ENCODE results near the gene PCDHA9. TPM values are rescaled to one million over a fixed set of nuclear protein-coding genes. Genes with fewer than 3 reads are reported as not detected.
"Not testable (repeated sequence)": the region's sequence is repeated elsewhere in the genome, so short reads cannot be mapped to it uniquely, and the experiment has no call there.

The PCDHA9 gene
- total and polyA plus RNA-seq, 10 of the 15 experiments (the other 5 are each of a cell fraction or from before 2014, with no cell fraction given) = 0.01 to 0.06 (median 0.03) TPM; not detected in 7

DNA sequence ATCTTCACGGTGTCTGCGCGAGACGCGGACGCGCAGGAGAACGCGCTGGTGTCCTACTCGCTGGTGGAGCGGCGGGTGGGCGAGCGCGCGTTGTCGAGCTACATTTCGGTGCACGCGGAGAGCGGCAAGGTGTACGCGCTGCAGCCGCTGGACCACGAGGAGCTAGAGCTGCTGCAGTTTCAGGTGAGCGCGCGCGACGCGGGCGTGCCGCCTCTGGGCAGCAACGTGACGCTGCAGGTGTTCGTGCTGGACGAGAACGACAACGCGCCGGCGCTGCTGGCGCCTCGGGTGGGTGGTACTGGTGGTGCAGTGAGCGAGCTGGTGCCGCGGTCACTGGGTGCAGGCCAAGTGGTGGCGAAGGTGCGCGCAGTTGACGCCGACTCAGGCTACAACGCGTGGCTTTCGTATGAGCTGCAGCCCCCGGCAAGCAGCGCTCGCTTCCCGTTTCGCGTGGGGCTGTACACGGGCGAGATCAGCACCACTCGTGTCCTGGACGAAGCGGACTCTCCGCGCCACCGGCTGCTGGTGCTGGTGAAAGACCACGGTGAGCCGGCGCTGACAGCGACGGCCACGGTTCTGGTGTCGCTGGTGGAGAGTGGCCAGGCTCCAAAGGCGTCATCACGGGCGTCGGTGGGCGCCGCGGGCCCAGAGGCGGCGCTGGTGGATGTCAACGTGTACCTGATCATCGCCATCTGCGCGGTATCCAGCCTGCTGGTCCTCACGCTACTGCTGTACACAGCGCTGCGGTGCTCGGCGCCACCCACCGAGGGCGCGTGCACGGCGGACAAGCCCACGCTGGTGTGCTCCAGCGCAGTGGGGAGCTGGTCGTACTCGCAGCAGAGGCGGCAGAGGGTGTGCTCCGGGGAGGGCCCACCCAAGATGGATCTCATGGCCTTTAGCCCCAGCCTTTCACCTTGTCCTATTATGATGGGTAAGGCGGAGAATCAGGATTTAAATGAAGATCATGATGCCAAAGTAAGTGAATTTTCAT lies 18.4 kb upstream of the PCDHA9 start:
- DNase-seq (ENCODE audit: low read depth, low spot score); H3K36me3 ChIP-seq (ENCODE audit: control insufficient read depth in 2 of 2, insufficient read depth in 2 of 2, low read length in 1 of 2); H2AFZ ChIP-seq (ENCODE audit: control insufficient read depth, low read depth, low read length); intact Hi-C loops (cut with micrococcal nuclease; ENCODE audit: unreplicated experiment); BruUV-seq (replicated peaks); SMC1A ChIA-PET (ENCODE audit: uncharacterized antibody, unreplicated experiment); H3K79me2 ChIP-seq (ENCODE audit: control insufficient read depth, insufficient read depth, low read length); FAIRE-seq; H3K4me3 ChIP-seq; ATAC-seq; in situ Hi-C loops (cut with MboI); H3K27ac ChIP-seq (ENCODE audit: control insufficient read depth, insufficient read depth); H3K27me3 ChIP-seq (replicated peaks in 1 of 2; ENCODE audit: control insufficient read depth in 2 of 2, insufficient read depth in 2 of 2, low read length in 1 of 2); H4K20me1 ChIP-seq (ENCODE audit: control insufficient read depth, insufficient read depth); H3K9ac ChIP-seq (ENCODE audit: control insufficient read depth, insufficient read depth, low read length); H3K4me1 ChIP-seq (ENCODE audit: control insufficient read depth, insufficient read depth, low read length); POLR2A ChIA-PET; H3K4me2 ChIP-seq (ENCODE audit: control insufficient read depth, insufficient read depth); RAD21 ChIA-PET (ENCODE audit: unreplicated experiment); CTCF ChIA-PET; H3K9me3 ChIP-seq (replicated peaks; ENCODE audit: control insufficient read depth, insufficient read depth, low read length): not testable (repeated sequence)
- 92% methylated on average over 44 of the region's 106 CpGs for WGBS (ENCODE audit: insufficient coverage, insufficient replicate concordance, low lambda C conversion rate, missing lambda C conversion rate)
- TF ChIP-seq SRF (IDR thresholded peaks at IDR 0.05; ENCODE audit: low read depth in 2 of 2, low read length in 2 of 2) = peak in 1 of 2 experiments; percentile 81; a peak in 2 of 4 replicates

DNA sequence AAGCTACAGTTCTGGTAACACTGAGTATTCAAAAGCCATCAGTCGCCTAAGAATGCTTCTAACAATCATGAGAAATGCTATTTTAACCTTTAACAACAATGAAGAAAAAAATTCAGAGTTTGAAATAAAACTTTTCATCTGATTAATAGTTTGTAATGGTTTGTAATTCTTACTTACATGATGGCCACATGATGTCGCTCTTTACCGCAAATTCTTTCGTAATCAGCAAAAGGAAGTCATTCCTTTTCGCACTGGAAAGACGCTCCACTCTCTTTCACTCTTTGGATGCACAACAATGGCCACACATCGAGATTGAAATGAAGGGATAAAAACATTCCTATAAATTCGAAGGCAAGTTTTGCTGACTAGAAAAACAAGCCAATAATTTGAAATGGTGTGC lies 14.2 kb upstream of the PCDHA9 start, which contains the start of gene PCDHA7:
PCDHA7 (plus strand) TSS at position 277 of the 400 bp plus-strand sequence; CDS start at position 392, 115 bp downstream.
- DNase-seq (ENCODE audit: low read depth, low spot score) (no peak), FAIRE-seq (no peak), ATAC-seq (no peak)
- POLR2A ChIA-PET = no interaction called here
- intact Hi-C loops (cut with micrococcal nuclease; ENCODE audit: unreplicated experiment) = no loop called here
- Histone ChIP-seq H3K9ac (ENCODE audit: control insufficient read depth, insufficient read depth, low read length) (no peak within 1 kb of the TSS), H2AFZ (ENCODE audit: control insufficient read depth, low read depth, low read length) (no peak within 1 kb of the TSS), H3K4me3 (no peak within 1 kb of the TSS), H3K4me2 (ENCODE audit: control insufficient read depth, insufficient read depth) (no peak within 1 kb of the TSS), H3K79me2 (ENCODE audit: control insufficient read depth, insufficient read depth, low read length) (no peaks in the 10 kb centered on the region), H3K36me3 (ENCODE audit: control insufficient read depth in 2 of 2, insufficient read depth in 2 of 2, low read length in 1 of 2) (no peaks in the 10 kb centered on the region), H3K4me1 (ENCODE audit: control insufficient read depth, insufficient read depth, low read length) (no peaks in the 10 kb centered on the region), H4K20me1 (ENCODE audit: control insufficient read depth, insufficient read depth) (no peaks in the 10 kb centered on the region), H3K27ac (ENCODE audit: control insufficient read depth, insufficient read depth) (no peak within 1 kb of the TSS), H3K9me3 (replicated peaks; ENCODE audit: control insufficient read depth, insufficient read depth, low read length) (no peaks in the 10 kb centered on the region; the same call in 2 of the 3 replicates), H3K27me3 (replicated peaks in 1 of 2; ENCODE audit: control insufficient read depth in 2 of 2, insufficient read depth in 2 of 2, low read length in 1 of 2) (no peaks in the 10 kb centered on the region)
- in situ Hi-C loops (cut with MboI) = no loop called here
- no TSS peak for BruUV-seq (replicated peaks)
- SMC1A ChIA-PET (ENCODE audit: uncharacterized antibody, unreplicated experiment) = no interaction called here
- CTCF ChIA-PET = no interaction called here
- RAD21 ChIA-PET (ENCODE audit: unreplicated experiment) = no interaction called here
- 25% methylated on average over 8 of the region's 8 CpGs for WGBS (ENCODE audit: insufficient coverage, insufficient replicate concordance, low lambda C conversion rate, missing lambda C conversion rate)
- TF ChIP-seq, protein P1, sequence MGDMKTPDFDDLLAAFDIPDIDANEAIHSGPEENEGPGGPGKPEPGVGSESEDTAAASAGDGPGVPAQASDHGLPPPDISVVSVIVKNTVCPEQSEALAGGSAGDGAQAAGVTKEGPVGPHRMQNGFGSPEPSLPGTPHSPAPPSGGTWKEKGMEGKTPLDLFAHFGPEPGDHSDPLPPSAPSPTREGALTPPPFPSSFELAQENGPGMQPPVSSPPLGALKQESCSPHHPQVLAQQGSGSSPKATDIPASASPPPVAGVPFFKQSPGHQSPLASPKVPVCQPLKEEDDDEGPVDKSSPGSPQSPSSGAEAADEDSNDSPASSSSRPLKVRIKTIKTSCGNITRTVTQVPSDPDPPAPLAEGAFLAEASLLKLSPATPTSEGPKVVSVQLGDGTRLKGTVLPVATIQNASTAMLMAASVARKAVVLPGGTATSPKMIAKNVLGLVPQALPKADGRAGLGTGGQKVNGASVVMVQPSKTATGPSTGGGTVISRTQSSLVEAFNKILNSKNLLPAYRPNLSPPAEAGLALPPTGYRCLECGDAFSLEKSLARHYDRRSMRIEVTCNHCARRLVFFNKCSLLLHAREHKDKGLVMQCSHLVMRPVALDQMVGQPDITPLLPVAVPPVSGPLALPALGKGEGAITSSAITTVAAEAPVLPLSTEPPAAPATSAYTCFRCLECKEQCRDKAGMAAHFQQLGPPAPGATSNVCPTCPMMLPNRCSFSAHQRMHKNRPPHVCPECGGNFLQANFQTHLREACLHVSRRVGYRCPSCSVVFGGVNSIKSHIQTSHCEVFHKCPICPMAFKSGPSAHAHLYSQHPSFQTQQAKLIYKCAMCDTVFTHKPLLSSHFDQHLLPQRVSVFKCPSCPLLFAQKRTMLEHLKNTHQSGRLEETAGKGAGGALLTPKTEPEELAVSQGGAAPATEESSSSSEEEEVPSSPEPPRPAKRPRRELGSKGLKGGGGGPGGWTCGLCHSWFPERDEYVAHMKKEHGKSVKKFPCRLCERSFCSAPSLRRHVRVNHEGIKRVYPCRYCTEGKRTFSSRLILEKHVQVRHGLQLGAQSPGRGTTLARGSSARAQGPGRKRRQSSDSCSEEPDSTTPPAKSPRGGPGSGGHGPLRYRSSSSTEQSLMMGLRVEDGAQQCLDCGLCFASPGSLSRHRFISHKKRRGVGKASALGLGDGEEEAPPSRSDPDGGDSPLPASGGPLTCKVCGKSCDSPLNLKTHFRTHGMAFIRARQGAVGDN (IDR thresholded peaks at IDR 0.05) = no peak
- TF ChIP-seq, protein P2, sequence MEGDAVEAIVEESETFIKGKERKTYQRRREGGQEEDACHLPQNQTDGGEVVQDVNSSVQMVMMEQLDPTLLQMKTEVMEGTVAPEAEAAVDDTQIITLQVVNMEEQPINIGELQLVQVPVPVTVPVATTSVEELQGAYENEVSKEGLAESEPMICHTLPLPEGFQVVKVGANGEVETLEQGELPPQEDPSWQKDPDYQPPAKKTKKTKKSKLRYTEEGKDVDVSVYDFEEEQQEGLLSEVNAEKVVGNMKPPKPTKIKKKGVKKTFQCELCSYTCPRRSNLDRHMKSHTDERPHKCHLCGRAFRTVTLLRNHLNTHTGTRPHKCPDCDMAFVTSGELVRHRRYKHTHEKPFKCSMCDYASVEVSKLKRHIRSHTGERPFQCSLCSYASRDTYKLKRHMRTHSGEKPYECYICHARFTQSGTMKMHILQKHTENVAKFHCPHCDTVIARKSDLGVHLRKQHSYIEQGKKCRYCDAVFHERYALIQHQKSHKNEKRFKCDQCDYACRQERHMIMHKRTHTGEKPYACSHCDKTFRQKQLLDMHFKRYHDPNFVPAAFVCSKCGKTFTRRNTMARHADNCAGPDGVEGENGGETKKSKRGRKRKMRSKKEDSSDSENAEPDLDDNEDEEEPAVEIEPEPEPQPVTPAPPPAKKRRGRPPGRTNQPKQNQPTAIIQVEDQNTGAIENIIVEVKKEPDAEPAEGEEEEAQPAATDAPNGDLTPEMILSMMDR (IDR thresholded peaks at IDR 0.05 in 2 of 3, conservative IDR thresholded peaks at IDR 0.05 in 1 of 3; ENCODE audit: control insufficient read depth in 2 of 3, extremely low read depth in 1 of 3, insufficient read depth in 1 of 3, low read depth in 3 of 3, low read length in 3 of 3) = 0 out of 6 replicates have a peak, but pooled peaks of 1 of the 3 experiments have one; percentile 4

All from GM12878 (cell line).